CD4-positive, alpha-beta T cell (primary cell): ENCODE results near the gene SLCO2A1. TPM values are rescaled to one million over a fixed set of nuclear protein-coding genes. Genes with fewer than 3 reads are reported as not detected.

Experiments
- ATAC-seq: fragments of 200-7000 bp; cut with Tn5 transposase; one replicate; pipeline ENCODE4 v1.10.0; 2022; ENCODE audit warnings: mild to moderate bottlenecking; ENCODE audit not compliant: poor library complexity
- CTCF ChIA-PET: fragments of 350-600 bp; sonication (Branson Sonifier 250); formaldehyde crosslinking; loops from one replicate; lab custom pipeline; 2021; ENCODE audit warnings: antibody characterized with exemption, inconsistent platforms; lab: Charles Lee
- POLR2A ChIA-PET: fragments of 350-600 bp; sonication (Branson Sonifier 250); formaldehyde crosslinking; loops from one replicate; lab custom pipeline; 2021; ENCODE audit warnings: antibody characterized with exemption, inconsistent platforms; lab: Charles Lee
- DNase-seq, 14 experiments: peaks; one replicate each; pipeline ENCODE4 v3.0.0-alpha.2; 2013 to 2020; ENCODE audit warnings: mixed read lengths in 2 of 14
- H3K27ac ChIP-seq, 2 donors: one replicate each; pipeline versions ENCODE4 v1.5.1 to v1.7.0; 2013; ENCODE audit warnings: low read length in 2 of 2, low read depth in 1 of 2, mild to moderate bottlenecking in 1 of 2
- H3K27me3 ChIP-seq, 2 experiments: 1 replicate in 1 of 2; 2 replicates in 1 of 2; pipeline versions ENCODE4 v1.6.1 to v1.7.0; 2013; ENCODE audit warnings: low read length in 2 of 2, control low read depth in 1 of 2, mild to moderate bottlenecking in 1 of 2, moderate library complexity in 1 of 2; ENCODE audit not compliant: insufficient read depth in 2 of 2, control insufficient read depth in 1 of 2
- H3K36me3 ChIP-seq: one replicate; pipeline ENCODE4 v1.6.1; 2013; ENCODE audit warnings: low read length, control low read depth; ENCODE audit not compliant: insufficient read depth
- H3K4me1 ChIP-seq: one replicate; pipeline ENCODE4 v1.6.1; 2013; ENCODE audit warnings: low read length, control low read depth; ENCODE audit not compliant: insufficient read depth
- H3K4me3 ChIP-seq: one replicate; pipeline ENCODE4 v1.5.1; 2013; ENCODE audit warnings: mild to moderate bottlenecking, low read length, moderate library complexity
- H3K9me3 ChIP-seq, 2 experiments: 1 replicate in 1 of 2; 2 replicates in 1 of 2; pipeline versions ENCODE4 v1.6.1 to v1.7.0; 2013; ENCODE audit warnings: low read length in 2 of 2, mild to moderate bottlenecking in 2 of 2, control low read depth in 1 of 2, moderate library complexity in 1 of 2; ENCODE audit not compliant: control insufficient read depth in 1 of 2, insufficient read depth in 1 of 2
- H3K27ac Mint-ChIP-seq: one replicate; pipeline ENCODE4 v1.8.0; 2020; ENCODE audit warnings: mixed read lengths
- H3K27me3 Mint-ChIP-seq: one replicate; pipeline ENCODE4 v1.8.0; 2021; ENCODE audit warnings: mixed read lengths
- H3K36me3 Mint-ChIP-seq: one replicate; pipeline ENCODE4 v1.8.0; 2021; ENCODE audit warnings: low read depth, mixed read lengths
- H3K4me1 Mint-ChIP-seq: one replicate; pipeline ENCODE4 v1.8.0; 2021; ENCODE audit warnings: low read depth, mixed read lengths
- H3K4me3 Mint-ChIP-seq: one replicate; pipeline ENCODE4 v1.8.0; 2020; ENCODE audit warnings: mild to moderate bottlenecking, mixed read lengths
- H3K9me3 Mint-ChIP-seq: one replicate; pipeline ENCODE4 v1.8.0; 2020; ENCODE audit warnings: mixed read lengths
- CTCF ChIP-seq: fragments of 200-600 bp; IDR thresholded peaks from one replicate; pipeline ENCODE4 v1.8.0; 2022; ENCODE audit warnings: antibody characterized with exemption, mild to moderate bottlenecking
- intact Hi-C, 2 experiments: fragments of 100-400 bp; cut with DNase I in 1 of 2; cut with micrococcal nuclease in 1 of 2; formaldehyde crosslinking; loops; one replicate each; pipeline versions ENCODE4 v1.15.1 to v1.9.0; 2023 to 2025; cut with DNase I, micrococcal nuclease
- polyA plus RNA-seq, 2 donors: library from polyadenylated mRNA; unstranded; fragments of 120-200 nt; gene quantifications; one replicate each; pipeline ENCODE4 v1.2.1, GENCODE V29; 2013
- total RNA-seq, 174 experiments: library from RNA in 2 of 174; stranded (reverse) in 2 of 174; gene quantifications; one replicate each; pipeline ENCODE4 v1.2.3 and lab custom pipeline; 2021 to 2026

SLCO2A1 gene
- total RNA-seq (not detected), total RNA-seq (lab: John Stamatoyannopoulos, UW) (0 to 0.20 (median 0) reads per million in 172 experiments)
- not detected for polyA plus RNA-seq (2013, experiment 1 of 2)
- polyA plus RNA-seq (2013, experiment 2 of 2), result 0.03 TPM

- Mint-ChIP-seq H3K27me3 (peaks cover 72% of the 10 kb centered on the region), H3K4me3 (peak within 1 kb of the TSS; percentile 54)
- TF ChIP-seq CTCF, result no peak
These were observed at the start of gene SLCO2A1 for GRCh38 chr3:134029734-134030378. SLCO2A1 (minus strand) TSS chr3:134029925; CDS start chr3:134029802, 123 bp downstream.

GRCh38 chr3:134079111-134079547, 49.4 kb upstream of the SLCO2A1 start:
- Histone ChIP-seq H3K27me3 (peaks cover 0 to 4% of the 10 kb centered on the region in 2 experiments), H3K36me3 (no peaks in the 10 kb centered on the region), H3K27ac (no peak overlapping the region), H3K4me1 (no peaks in the 10 kb centered on the region), H3K9me3 (peaks cover 0 to 9% of the 10 kb centered on the region in 2 experiments), H3K4me3 (no peak overlapping the region)
- Mint-ChIP-seq H3K27me3 (peaks cover 8% of the 10 kb centered on the region), H3K36me3 (no peaks in the 10 kb centered on the region), H3K9me3 (peaks cover 2% of the 10 kb centered on the region), H3K4me1 (no peaks in the 10 kb centered on the region), H3K4me3 (no peak overlapping the region), H3K27ac (no peak overlapping the region)
- no peak for DNase-seq
- intact Hi-C loops, result no loop called here
- TF ChIP-seq CTCF, result no peak
- ChIA-PET POLR2A (no interaction called here), CTCF (no interaction called here)
- no peak for ATAC-seq

More at GRCh38 chr3:134029734-134030378, at the start of gene SLCO2A1:
- Mint-ChIP-seq H3K9me3 (no peaks in the 10 kb centered on the region), H3K27ac (no peak within 1 kb of the TSS), H3K36me3 (no peaks in the 10 kb centered on the region), H3K4me1 (no peaks in the 10 kb centered on the region)
- ATAC-seq (no peak), DNase-seq (no peak)
- ChIA-PET POLR2A (no interaction called here), CTCF (no interaction called here)
- Histone ChIP-seq H3K4me3 (no peak within 1 kb of the TSS), H3K9me3 (no peaks in the 10 kb centered on the region), H3K27ac (no peak within 1 kb of the TSS), H3K36me3 (no peaks in the 10 kb centered on the region), H3K27me3 (peaks cover 34 to 42% of the 10 kb centered on the region in 2 experiments), H3K4me1 (no peaks in the 10 kb centered on the region)
- intact Hi-C loops, result no loop called here

DNA sequence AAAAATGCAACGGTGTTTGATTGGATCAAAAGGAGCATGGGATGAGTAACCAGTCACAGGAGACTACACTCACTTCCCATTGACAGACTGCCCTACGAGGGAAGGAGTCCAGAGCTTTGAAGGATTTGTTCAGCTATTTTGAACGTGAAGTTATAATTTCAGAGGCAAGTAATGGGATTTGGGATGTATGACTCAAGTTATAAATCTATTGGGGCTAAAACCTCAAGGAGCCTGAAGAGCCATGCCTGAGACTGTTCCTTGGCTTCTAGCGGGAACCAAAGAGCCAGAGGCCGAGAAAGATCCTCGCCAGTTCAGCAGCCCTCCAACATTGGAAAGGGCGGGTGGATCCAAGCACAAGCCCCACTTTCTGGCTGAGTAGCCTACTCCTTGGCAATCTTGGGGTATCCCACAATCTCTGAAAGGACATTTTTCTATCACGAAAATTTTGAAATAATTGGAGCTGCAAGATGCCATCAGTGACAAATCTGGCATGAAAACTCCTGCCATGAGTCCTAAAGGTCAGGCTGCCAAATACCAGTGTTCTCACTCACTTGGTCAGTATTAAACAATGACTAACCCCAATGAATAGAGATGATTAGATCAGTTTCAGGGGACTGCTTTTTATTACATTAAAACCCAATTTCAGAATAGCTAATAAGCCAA, 48.6 kb upstream of the SLCO2A1 start:
- H3K27ac ChIP-seq, result no peak overlapping the region
- no peak overlapping the region for H3K27ac Mint-ChIP-seq
- intact Hi-C loops, result no loop called here
- H3K4me3 ChIP-seq, result no peak overlapping the region
- no peaks in the 10 kb centered on the region for H3K4me1 Mint-ChIP-seq
- POLR2A ChIA-PET, result no interaction called here
- no peak overlapping the region for H3K4me3 Mint-ChIP-seq
- H3K9me3 ChIP-seq, result peaks cover 0 to 5% of the 10 kb centered on the region in 2 experiments
- peaks cover 8% of the 10 kb centered on the region for H3K27me3 Mint-ChIP-seq
- DNase-seq, result no peak
- H3K4me1 ChIP-seq, result no peaks in the 10 kb centered on the region
- no peaks in the 10 kb centered on the region for H3K36me3 Mint-ChIP-seq
- CTCF ChIA-PET, result no interaction called here
- no peaks in the 10 kb centered on the region for H3K36me3 ChIP-seq
- peaks cover 2% of the 10 kb centered on the region for H3K9me3 Mint-ChIP-seq
- H3K27me3 ChIP-seq, result peaks cover 0 to 4% of the 10 kb centered on the region in 2 experiments
- no peak for TF ChIP-seq CTCF
- no peak for ATAC-seq
